ENCODE data around the gene PCBP1.

DNA sequence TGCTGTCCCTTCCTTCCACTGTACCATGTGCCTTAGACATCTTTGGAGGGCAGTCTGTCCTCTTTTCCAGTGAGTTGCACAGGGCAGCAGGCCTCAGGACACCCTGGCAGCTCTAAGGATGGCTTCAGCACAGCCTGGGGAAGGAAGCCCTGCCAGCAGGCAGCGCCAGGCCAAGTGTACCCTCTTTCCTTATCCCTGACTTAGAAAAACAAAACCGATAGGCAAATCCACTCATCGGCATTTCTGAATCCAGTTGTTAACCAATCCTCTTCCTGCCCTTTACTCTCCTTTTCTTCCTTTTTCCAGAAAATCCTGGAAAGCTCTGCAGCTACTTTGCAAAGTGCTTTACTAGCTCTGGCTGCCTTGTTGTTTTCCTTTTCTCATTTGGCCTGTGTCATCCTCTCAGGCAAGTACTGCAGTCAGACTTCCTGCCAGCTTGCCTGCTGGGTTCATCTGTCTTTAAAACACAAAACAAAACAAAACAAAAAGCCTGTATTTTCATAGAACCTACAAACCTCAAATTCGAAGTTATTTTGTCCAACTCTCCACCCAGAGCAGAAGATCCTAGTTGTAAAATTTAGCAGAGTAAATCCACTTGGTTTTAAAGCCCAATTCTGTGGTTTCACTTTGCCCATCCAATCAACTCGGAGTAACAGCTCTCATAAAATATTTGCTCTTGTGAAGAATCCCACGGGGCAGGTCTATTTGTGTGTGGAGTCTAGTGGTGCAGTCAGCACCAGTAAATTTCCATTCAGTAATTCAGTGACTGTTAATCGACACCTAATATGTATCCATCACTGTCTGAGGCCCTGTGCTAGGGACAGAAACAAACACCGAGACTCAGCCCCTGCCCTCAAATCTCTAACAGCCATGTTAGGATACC, 45.2 kb downstream of the PCBP1 start:
- TF ChIP-seq, protein P1, sequence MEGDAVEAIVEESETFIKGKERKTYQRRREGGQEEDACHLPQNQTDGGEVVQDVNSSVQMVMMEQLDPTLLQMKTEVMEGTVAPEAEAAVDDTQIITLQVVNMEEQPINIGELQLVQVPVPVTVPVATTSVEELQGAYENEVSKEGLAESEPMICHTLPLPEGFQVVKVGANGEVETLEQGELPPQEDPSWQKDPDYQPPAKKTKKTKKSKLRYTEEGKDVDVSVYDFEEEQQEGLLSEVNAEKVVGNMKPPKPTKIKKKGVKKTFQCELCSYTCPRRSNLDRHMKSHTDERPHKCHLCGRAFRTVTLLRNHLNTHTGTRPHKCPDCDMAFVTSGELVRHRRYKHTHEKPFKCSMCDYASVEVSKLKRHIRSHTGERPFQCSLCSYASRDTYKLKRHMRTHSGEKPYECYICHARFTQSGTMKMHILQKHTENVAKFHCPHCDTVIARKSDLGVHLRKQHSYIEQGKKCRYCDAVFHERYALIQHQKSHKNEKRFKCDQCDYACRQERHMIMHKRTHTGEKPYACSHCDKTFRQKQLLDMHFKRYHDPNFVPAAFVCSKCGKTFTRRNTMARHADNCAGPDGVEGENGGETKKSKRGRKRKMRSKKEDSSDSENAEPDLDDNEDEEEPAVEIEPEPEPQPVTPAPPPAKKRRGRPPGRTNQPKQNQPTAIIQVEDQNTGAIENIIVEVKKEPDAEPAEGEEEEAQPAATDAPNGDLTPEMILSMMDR (IDR thresholded peaks at IDR 0.05): no peak
- TF ChIP-seq POLR2A (IDR thresholded peaks at IDR 0.05): peak; percentile 70
